Mammary epithelial cell (primary cell): Measurements from ENCODE around the gene TYW1.

Experiments
- EZH2 ChIP-seq: IDR thresholded peaks from 2 replicates; pipeline ENCODE4 v1.6.1; 2012; ENCODE audit warnings: low read length, inconsistent platforms, borderline replicate concordance
- TF ChIP-seq, protein P1 (sequence below), 2 donors: IDR thresholded peaks in 1 of 2; conservative IDR thresholded peaks in 1 of 2; 2 replicates each; pipeline ENCODE4 v1.5.1; 2011 to 2012; ENCODE audit warnings: inconsistent platforms in 2 of 2, low read length in 2 of 2, mild to moderate bottlenecking in 2 of 2, control low read depth in 1 of 2, low read depth in 1 of 2; ENCODE audit not compliant: insufficient read depth in 1 of 2; ENCODE audit errors: extremely low read depth in 1 of 2

DNA sequence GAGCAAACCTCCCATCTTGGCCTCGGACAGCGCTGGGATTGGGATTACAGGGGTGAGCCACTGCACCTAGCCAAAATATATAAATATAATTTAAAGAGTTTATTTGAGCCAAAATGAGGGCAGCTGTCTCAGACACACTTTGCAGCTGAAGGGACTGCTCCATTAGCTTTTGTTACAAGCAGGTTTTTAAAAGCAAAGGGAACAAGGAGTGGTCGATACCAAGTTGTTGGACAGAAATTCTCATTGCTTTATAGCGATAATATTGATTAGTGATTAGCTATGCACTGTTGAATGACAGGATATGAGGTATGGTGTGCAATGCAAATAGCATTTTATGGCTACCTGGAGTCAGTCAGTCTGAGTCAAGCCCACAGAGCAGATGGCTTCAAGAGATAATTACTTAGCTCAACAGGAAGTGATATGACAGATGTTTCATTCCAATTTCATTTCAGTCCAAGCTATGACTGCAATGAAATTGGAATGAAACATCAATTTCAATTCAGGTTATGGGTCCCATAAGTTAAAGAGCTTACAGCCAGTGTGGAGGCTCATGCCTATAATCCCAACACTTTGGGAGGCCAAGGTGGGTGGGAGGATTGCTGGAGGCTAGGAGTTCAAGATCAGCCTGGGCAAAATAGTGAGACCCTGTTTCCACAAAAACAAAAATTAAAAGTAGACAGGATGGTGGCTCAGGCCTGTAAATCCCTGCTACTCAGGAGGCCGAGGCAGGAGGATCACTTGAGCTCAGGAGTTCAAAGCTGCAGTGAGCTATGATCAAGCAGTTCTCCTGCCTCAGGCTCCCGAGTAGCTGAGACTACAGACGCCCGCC is 23.1 kb downstream of the TYW1 start:
- TF ChIP-seq, protein P1, sequence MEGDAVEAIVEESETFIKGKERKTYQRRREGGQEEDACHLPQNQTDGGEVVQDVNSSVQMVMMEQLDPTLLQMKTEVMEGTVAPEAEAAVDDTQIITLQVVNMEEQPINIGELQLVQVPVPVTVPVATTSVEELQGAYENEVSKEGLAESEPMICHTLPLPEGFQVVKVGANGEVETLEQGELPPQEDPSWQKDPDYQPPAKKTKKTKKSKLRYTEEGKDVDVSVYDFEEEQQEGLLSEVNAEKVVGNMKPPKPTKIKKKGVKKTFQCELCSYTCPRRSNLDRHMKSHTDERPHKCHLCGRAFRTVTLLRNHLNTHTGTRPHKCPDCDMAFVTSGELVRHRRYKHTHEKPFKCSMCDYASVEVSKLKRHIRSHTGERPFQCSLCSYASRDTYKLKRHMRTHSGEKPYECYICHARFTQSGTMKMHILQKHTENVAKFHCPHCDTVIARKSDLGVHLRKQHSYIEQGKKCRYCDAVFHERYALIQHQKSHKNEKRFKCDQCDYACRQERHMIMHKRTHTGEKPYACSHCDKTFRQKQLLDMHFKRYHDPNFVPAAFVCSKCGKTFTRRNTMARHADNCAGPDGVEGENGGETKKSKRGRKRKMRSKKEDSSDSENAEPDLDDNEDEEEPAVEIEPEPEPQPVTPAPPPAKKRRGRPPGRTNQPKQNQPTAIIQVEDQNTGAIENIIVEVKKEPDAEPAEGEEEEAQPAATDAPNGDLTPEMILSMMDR (conservative IDR thresholded peaks at IDR 0.05 in 1 of 2, IDR thresholded peaks at IDR 0.05 in 1 of 2; ENCODE audit: extremely low read depth in 1 of 2, insufficient read depth in 1 of 2, low read depth in 1 of 2, low read length in 2 of 2) = no peak
- no peak for TF ChIP-seq EZH2
